ENCODE measurements around the gene PROS1.
"Not testable (repeated sequence)": the region's sequence is repeated elsewhere in the genome, so short reads cannot be mapped to it uniquely, and the experiment has no call there.

The PROS1 gene

DNA sequence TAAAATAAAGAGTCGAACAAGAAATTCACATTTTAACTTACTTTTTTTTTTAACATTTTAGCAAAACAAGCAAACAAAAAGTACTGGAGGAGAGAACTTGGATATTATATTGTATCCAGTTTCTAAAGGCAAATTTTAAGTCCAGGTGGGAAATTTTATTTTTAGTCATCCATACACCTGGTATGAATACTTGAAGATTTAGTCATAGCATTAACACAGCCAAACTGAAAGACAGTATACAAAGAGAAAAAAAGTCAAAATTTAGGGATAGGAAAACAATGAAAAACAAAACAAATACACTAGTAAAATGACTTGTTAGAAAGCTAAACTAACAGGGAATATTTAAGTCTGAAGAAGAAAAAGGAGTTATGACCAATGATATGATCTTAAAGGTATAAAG lies 69.1 kb downstream of the PROS1 start:
- TF ChIP-seq, protein P1, sequence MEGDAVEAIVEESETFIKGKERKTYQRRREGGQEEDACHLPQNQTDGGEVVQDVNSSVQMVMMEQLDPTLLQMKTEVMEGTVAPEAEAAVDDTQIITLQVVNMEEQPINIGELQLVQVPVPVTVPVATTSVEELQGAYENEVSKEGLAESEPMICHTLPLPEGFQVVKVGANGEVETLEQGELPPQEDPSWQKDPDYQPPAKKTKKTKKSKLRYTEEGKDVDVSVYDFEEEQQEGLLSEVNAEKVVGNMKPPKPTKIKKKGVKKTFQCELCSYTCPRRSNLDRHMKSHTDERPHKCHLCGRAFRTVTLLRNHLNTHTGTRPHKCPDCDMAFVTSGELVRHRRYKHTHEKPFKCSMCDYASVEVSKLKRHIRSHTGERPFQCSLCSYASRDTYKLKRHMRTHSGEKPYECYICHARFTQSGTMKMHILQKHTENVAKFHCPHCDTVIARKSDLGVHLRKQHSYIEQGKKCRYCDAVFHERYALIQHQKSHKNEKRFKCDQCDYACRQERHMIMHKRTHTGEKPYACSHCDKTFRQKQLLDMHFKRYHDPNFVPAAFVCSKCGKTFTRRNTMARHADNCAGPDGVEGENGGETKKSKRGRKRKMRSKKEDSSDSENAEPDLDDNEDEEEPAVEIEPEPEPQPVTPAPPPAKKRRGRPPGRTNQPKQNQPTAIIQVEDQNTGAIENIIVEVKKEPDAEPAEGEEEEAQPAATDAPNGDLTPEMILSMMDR (IDR thresholded peaks at IDR 0.05; ENCODE audit: low read depth, low read length, missing control alignments) = no peak
- no peak overlapping the region for H3K4me3 ChIP-seq (replicated peaks; ENCODE audit: low read depth, low read length)
- DNase-seq (ENCODE audit: extremely low read depth, low read depth) = no peak

DNA sequence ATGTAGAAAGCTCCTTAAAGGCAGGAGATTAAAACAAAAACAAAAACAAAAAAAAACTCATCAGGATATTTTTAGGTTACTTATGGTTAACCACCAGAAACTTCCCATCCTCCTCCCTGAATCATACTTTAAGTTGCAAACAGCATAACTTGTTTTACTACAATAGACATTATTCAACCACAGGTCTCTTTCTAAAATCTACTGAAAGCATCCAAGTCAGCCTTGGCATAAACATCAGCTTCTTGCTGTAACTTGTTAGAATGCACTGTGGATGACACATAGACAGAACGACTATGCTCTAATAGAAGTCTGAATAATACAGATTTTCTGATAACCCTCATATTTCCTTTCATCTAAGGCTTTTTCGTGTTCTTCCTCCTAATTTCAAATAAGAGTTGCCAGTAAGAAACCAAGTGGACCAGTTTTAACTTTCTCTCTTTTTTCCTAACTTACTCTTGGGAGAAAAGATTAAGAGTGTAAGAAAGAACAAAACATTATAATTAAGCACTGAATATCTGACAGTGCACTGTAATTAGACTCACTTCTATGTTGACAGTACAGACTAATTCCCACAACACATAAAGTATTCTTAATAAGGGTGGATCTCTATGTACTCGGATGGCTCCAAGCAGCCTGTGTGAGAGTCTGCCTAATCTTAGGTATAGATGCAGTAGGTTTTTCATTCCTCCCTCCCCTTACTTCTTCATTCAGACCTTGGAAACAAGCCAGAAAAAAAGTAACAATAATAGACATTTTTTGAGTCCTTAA lies 95.3 kb downstream of the PROS1 start:
- DNase-seq (ENCODE audit: extremely low read depth, low read depth); H3K4me3 ChIP-seq (replicated peaks; ENCODE audit: low read depth, low read length): not testable (repeated sequence)

DNA sequence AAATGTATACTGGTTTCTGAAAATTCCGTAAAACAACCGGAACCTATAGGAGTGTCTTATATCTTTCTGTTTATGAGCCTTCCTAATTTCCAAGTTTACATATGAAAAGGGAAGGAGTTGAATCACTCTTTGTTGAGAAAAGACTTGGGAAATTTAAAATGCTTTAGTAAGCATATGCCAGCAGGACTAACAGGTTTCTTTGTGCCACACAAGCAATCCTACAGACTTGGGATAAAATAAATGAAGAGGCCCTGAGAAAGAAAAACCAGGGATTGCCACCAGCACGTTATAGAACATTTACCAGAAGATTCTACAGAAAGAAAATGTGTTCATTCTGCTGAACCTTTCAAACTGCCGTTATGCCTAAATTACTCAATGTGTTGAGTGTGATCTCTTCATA lies 96.3 kb downstream of the PROS1 start:
- not testable (repeated sequence) for DNase-seq (ENCODE audit: extremely low read depth, low read depth)

DNA sequence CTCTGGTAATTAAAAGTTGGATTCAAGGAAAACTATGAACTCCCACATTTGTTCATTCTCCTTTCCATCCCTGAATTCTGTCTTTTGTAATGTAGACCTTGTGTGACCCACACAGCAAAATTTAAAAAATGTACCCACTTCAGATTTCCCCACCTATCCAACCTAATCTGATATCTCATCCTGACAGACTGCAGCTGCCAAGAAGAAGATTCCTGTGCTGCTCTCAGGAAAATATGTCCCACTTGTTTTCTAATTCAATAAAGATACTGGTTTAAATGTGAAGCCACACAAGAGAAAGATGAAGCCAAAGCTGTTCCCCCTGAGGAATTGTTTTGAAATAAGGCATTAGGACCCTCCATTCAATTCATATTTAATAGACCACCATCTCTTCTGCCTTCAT lies 100.3 kb downstream of the PROS1 start:
- DNase-seq (ENCODE audit: extremely low read depth, low read depth); H3K4me3 ChIP-seq (replicated peaks; ENCODE audit: low read depth, low read length): not testable (repeated sequence)

More for the DNA sequence above, 96.3 kb downstream of the PROS1 start:
- not testable (repeated sequence) for H3K4me3 ChIP-seq (replicated peaks; ENCODE audit: low read depth, low read length)

DNA sequence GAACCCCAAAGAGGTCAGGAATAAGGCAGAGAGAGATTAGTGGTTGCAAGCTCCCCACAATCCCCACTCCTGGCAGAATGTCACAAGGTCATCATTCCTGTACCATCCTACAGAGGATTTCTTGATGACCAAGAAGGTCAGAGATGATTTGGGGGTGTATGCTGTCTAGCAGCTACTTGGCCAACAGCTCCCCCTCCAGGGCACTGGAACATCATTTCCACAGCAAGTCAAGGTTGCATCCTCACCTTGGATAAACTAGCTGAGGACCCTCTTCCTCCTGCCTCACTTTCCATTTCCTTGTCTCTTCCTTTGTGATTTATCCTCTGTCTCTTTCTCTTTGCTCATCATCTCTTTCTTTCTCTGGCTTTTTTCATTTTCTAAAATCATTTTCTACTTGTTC lies 106.3 kb downstream of the PROS1 start:
- no peak for DNase-seq (ENCODE audit: extremely low read depth, low read depth)
- H3K4me3 ChIP-seq (replicated peaks; ENCODE audit: low read depth, low read length) = no peak overlapping the region
- TF ChIP-seq, protein P1 (IDR thresholded peaks at IDR 0.05; ENCODE audit: low read depth, low read length, missing control alignments) = no peak

DNA sequence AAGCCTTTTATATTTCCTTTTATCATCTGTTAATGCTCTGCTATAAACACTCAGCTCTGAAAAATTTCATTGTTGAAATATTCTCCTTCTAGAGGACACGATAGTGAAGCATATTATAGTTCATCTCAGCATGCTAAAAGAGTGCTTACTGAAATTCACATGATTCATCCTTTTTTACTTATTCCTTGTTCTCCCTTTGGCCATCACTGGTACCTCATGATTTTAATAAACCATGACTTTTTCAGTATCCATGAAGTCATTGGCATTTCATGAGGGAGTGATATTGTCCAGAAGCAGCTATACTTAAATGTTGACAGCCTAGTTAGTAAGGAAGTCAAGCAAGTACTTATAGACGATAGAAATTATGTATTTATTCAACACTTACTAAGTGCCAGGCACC lies 112.7 kb downstream of the PROS1 start:
- DNase-seq (ENCODE audit: extremely low read depth, low read depth) = no peak
- no peak overlapping the region for H3K4me3 ChIP-seq (replicated peaks; ENCODE audit: low read depth, low read length)
- TF ChIP-seq, protein P1 (IDR thresholded peaks at IDR 0.05; ENCODE audit: low read depth, low read length, missing control alignments) = no peak

DNA sequence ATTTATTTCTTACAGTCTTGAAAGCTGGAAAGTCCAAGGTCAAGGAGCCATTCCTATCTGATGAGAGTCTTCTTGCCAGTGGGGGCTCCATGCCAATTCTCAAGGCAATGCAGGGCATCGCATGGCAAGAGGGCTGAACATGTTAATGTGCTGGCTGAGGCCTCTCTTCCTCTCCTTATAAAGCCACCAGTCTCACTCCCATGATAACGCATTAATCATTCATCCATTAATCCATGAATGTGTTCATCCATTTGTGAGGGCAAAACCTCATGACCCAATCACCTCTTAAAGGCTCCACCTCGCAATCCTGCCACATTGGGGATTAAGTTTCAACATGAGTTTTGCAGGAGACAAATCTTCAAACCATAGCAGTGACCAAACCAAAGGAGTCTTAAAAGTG lies 118.3 kb downstream of the PROS1 start:
- no peak for DNase-seq (ENCODE audit: extremely low read depth, low read depth)
- H3K4me3 ChIP-seq (replicated peaks; ENCODE audit: low read depth, low read length) = no peak overlapping the region
- TF ChIP-seq, protein P1 (IDR thresholded peaks at IDR 0.05; ENCODE audit: low read depth, low read length, missing control alignments) = no peak

DNA sequence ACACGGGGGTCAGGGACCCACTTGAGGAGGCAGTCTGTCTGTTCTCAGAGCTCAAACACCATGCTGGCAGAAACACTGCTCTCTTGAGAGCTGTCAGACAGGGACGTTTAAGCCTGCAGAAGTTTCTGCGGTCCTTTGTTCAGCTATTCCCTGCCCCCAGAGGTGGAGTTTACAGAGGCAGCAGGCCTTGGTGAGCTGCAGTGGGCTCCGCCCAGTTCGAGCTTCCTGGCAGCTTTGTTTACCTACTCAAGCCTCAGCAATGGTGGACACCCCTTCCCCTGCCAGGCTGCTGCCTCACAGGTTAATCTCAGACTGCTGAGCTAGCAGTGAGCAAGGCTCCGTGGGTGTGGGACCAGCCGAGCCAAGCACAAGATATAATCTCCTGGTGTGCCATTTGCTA lies 121.5 kb downstream of the PROS1 start:
- DNase-seq (ENCODE audit: extremely low read depth, low read depth); H3K4me3 ChIP-seq (replicated peaks; ENCODE audit: low read depth, low read length): not testable (repeated sequence)

DNA sequence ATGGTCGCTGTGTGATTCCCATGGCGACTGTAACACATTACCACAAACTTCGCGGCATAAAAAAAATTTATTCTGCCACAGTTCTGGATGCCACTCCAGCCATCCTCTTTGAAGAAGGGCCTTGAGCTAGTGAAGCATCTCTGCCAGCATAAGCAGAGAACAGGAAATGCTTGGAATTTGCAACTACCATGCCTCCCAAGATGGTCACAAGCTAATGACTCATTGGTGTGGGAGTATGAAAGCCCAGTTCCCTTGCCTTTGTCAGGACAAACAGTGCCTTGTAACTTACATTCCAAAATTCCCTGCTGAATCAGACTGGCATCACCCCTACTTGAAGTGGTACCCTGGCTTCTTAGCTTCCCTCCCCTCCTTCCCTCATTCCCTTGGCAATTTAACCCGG lies 129.7 kb downstream of the PROS1 start:
- DNase-seq (ENCODE audit: extremely low read depth, low read depth) = no peak
- TF ChIP-seq, protein P1 (IDR thresholded peaks at IDR 0.05; ENCODE audit: low read depth, low read length, missing control alignments) = no peak
- no peak overlapping the region for H3K4me3 ChIP-seq (replicated peaks; ENCODE audit: low read depth, low read length)

DNA sequence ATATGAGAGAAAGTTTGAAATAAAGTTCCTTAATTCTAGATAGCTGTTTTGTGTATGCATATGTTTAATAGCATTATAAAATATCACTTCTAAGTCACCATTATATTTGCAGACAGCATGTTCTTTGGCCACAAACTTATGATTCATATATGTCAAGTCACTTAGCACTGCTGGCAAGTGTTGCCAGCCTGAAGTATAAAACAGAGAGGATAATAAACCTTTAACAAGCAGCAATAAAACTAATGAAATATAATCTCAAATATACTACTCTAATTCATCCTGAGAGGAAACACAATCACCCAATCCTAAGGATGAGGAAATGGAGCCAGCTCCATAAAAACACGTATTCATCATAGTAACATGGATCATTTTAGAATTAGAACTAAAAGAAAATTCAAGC lies 134.5 kb downstream of the PROS1 start:
- DNase-seq (ENCODE audit: extremely low read depth, low read depth); H3K4me3 ChIP-seq (replicated peaks; ENCODE audit: low read depth, low read length): not testable (repeated sequence)

Data from HFF-Myc (cell line).